ENCODE data around the gene THADA. TPM values are rescaled to one million over a fixed set of nuclear protein-coding genes. Genes with fewer than 3 reads are reported as not detected.

Gene THADA
- 19.4 TPM for total RNA-seq (ENCODE audit: unreplicated experiment)
- long read RNA-seq, partial matches to known transcripts, result 1 of 1 reads
- long read RNA-seq, other reads (novel, unspliced or antisense), result 0 of 1 reads

DNA sequence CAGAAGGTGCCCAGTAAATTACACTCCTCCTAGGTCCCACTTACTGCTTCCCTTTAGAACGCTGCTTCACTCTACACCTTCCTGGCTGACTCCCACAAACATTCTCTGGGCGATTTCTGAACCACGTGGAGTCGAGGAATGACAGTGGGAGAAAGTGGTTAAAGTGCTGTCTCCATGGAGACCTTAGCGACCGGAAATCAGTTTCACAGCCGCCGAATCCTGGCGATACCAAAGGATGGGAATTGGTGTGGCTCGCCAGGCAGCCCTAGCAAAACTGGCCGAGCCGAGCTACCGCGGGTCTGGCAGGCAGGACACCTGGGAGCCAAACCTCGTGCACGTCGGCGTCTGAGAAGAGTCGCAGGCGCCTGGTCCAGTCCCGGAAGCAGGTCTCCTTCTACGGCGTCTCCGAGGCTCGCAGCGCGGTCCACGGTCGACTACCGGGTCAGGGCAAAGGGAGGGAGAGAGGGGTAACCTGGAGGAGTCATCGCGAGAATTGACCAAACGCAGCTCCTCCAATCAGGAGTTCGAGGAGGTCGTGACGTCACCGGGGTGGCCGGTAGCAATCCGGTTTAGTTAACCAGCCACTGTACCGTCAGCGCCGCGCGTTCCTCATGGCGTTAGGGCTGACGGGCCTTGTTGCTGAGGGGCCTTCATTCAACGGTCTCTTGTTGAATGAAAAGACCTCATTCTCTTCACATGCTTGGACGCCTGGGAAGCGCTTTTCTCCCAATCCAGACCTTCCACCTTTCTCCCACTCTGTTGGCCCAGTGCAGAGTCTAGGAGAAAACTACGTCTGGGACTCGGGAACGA lies at the start of gene THADA:
Gene THADA, minus strand, starts transcription at position 436 of the 810 bp plus-strand sequence. CDS start 3,646 bp downstream, outside the sequence.
- Mint-ChIP-seq H3K36me3 (ENCODE audit: low read depth, unreplicated experiment) (no peaks in the 10 kb centered on the region), H3K9me3 (ENCODE audit: unreplicated experiment) (no peaks in the 10 kb centered on the region), H3K4me1 (ENCODE audit: unreplicated experiment) (peaks cover 10% of the 10 kb centered on the region), H3K27me3 (ENCODE audit: unreplicated experiment) (no peaks in the 10 kb centered on the region), H3K4me3 (ENCODE audit: unreplicated experiment) (peak within 1 kb of the TSS; percentile 92), H3K27ac (ENCODE audit: unreplicated experiment) (peak within 1 kb of the TSS; percentile 97)
- peak; percentile 97 for DNase-seq (ENCODE audit: low spot score)
- TF ChIP-seq, protein P1, sequence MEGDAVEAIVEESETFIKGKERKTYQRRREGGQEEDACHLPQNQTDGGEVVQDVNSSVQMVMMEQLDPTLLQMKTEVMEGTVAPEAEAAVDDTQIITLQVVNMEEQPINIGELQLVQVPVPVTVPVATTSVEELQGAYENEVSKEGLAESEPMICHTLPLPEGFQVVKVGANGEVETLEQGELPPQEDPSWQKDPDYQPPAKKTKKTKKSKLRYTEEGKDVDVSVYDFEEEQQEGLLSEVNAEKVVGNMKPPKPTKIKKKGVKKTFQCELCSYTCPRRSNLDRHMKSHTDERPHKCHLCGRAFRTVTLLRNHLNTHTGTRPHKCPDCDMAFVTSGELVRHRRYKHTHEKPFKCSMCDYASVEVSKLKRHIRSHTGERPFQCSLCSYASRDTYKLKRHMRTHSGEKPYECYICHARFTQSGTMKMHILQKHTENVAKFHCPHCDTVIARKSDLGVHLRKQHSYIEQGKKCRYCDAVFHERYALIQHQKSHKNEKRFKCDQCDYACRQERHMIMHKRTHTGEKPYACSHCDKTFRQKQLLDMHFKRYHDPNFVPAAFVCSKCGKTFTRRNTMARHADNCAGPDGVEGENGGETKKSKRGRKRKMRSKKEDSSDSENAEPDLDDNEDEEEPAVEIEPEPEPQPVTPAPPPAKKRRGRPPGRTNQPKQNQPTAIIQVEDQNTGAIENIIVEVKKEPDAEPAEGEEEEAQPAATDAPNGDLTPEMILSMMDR (IDR thresholded peaks at IDR 0.05; ENCODE audit: unreplicated experiment), result no peak

GRCh38 chr2:43643680-43644079 lies 47.8 kb upstream of the THADA start:
- DNase-seq (ENCODE audit: low spot score), result no peak
- no peaks in the 10 kb centered on the region for H3K9me3 Mint-ChIP-seq (ENCODE audit: unreplicated experiment)
- H3K27me3 Mint-ChIP-seq (ENCODE audit: unreplicated experiment), result no peaks in the 10 kb centered on the region

GRCh38 chr2:43642363-43642762 lies 46.5 kb upstream of the THADA start:
- Mint-ChIP-seq H3K27me3 (ENCODE audit: unreplicated experiment) (peaks cover 5% of the 10 kb centered on the region), H3K4me3 (ENCODE audit: unreplicated experiment) (no peak overlapping the region), H3K4me1 (ENCODE audit: unreplicated experiment) (peaks cover 4% of the 10 kb centered on the region), H3K27ac (ENCODE audit: unreplicated experiment) (no peak overlapping the region), H3K36me3 (ENCODE audit: low read depth, unreplicated experiment) (no peaks in the 10 kb centered on the region), H3K9me3 (ENCODE audit: unreplicated experiment) (no peaks in the 10 kb centered on the region)
- DNase-seq (ENCODE audit: low spot score), result no peak
- TF ChIP-seq, protein P1 (IDR thresholded peaks at IDR 0.05; ENCODE audit: unreplicated experiment), result no peak

More at GRCh38 chr2:43643680-43644079, 47.8 kb upstream of the THADA start:
- Mint-ChIP-seq H3K36me3 (ENCODE audit: low read depth, unreplicated experiment) (no peaks in the 10 kb centered on the region), H3K27ac (ENCODE audit: unreplicated experiment) (no peak overlapping the region), H3K4me1 (ENCODE audit: unreplicated experiment) (no peaks in the 10 kb centered on the region), H3K4me3 (ENCODE audit: unreplicated experiment) (no peak overlapping the region)
- TF ChIP-seq, protein P1 (IDR thresholded peaks at IDR 0.05; ENCODE audit: unreplicated experiment), result no peak

GRCh38 chr2:43637030-43637803 lies 41.4 kb upstream of the THADA start, which contains the start of gene PLEKHH2:
TSS of gene PLEKHH2 (plus strand) at chr2:43637260. CDS start at chr2:43644674, 7,414 bp downstream.
- peak; percentile 94 for DNase-seq (ENCODE audit: low spot score)
- Mint-ChIP-seq H3K4me1 (ENCODE audit: unreplicated experiment) (peaks cover 13% of the 10 kb centered on the region), H3K36me3 (ENCODE audit: low read depth, unreplicated experiment) (peaks cover 4% of the 10 kb centered on the region), H3K4me3 (ENCODE audit: unreplicated experiment) (peak within 1 kb of the TSS; percentile 92), H3K27ac (ENCODE audit: unreplicated experiment) (peak within 1 kb of the TSS; percentile 53), H3K27me3 (ENCODE audit: unreplicated experiment) (peaks cover 10% of the 10 kb centered on the region), H3K9me3 (ENCODE audit: unreplicated experiment) (no peaks in the 10 kb centered on the region)
- TF ChIP-seq, protein P1 (IDR thresholded peaks at IDR 0.05; ENCODE audit: unreplicated experiment), result no peak
